GM21390 (cell line): ENCODE results near the gene AOC1.
A peak's percentile ranks its signal among the peaks of the same experiment; 100 is the strongest.
"Not testable (repeated sequence)": the region's sequence is repeated elsewhere in the genome, so short reads cannot be mapped to it uniquely, and the experiment has no call there.

ENCODE experiments used
- ATAC-seq: cut with Tn5 transposase; IDR thresholded peaks from one replicate; pipeline ENCODE4 v1.9.1; 2021; ENCODE audit not compliant: unreplicated experiment

The AOC1 gene

GRCh38 chr7:150896562-150897209, 44.4 kb downstream of the AOC1 start:
- no peak for ATAC-seq

DNA sequence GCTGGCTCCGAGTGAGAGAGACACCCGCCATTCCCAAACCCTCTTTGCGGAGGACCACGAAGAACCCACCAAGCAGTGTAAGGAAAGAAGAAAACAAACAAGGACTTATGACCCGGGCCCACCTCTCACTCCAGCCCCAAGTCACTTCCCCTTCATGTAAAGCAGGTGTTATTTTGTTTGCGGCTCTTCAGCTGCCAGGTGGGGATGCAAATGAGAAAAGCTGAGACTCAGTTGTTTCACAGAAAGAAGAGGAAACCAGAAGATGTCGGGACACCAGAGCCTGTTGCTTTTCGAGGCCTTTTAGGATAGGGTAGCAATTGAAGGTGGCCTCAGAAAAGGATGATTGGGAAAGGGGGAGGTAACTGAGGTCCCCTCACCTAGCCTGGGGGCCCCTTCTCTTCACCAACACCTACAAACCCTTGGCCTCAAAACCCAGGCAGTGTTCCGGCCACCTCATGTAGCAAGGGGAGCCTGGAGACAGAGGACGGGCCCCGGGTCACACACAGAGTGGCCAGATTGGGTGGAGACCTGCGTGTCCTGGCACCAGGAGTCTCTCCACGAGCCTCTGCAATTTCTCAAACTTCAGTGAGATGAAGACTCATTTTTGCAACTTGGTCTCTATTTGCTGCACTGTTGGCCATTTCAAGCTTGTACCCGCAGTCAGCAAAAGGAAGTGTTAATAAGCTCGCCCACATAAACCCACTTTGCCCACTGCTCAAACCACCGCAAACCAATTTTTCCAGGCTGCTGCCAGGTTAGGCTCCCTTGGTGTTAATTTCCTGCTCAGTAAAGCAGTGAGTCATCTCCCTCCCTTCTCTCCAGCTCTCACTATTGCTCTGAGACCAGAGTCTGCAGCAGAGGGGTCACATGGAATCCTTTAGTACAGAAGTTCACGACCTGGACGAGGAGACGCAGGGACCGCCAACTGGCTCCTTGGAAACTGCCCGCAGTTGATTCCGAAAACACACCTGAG, 45.5 kb downstream of the AOC1 start:
- ATAC-seq: peak; percentile 82

GRCh38 chr7:150898475-150899011, 46.2 kb downstream of the AOC1 start:
- no peak for ATAC-seq

DNA sequence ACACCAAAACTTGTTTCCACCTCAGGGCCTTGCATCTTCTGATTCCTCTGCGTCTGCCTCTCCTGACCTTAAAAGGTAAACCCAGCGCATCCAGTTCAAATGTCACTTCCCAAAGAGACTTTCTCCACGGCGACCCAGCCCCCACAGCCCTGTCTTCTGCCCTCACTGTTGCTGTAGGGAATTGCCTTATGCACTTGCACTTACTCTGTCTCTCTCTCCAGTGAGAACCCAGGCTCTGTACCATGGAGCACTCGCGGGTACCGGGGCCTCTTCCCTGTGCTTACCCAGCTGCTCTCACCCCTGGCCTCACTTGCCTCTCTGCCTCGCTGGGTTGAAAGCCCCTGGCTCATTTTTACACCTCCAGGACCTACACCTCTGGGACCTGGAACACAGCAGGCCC, 48.4 kb downstream of the AOC1 start:
- no peak for ATAC-seq

DNA sequence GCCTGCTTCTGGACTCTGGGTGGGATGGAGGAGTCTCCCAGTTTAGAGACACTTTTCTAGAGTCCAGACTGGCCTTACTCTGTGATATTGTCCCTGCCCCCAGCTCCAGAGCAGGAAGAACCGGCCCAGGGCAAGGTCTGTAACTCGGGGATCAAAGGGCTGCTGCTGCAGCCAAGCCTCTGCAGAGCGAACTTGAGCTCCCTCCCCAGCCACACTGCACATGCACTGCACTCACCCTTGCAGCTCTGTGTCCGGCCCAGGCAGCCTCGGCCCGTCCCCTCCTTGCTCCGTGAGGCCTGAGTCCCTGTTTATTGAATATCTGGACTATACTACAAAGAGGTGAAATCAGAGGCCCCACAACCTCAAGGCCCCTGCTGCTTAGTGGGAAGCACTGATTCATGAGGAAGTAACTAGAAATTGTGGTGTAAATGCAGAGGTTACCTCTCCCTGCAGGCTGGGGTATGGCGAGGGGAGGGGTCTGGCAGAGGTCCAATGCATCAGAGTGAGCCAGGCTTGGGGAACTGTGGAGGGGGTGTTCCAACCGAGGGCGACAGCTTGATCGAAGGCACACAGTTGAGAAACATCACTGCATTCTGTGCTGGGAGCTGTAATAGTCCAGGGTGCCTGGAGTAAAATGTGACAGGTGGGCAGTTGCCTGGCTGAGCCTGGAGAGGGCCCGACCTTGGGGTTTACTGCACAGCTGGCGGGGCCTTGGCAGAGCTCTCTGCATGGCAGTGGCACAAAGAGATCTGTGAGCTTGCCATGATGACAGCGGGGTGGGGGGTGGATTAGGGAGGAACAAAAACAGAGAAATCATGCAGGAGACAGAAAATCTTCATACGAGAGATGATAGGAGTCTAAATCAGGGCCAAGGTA, 49.1 kb downstream of the AOC1 start:
- ATAC-seq: no peak

DNA sequence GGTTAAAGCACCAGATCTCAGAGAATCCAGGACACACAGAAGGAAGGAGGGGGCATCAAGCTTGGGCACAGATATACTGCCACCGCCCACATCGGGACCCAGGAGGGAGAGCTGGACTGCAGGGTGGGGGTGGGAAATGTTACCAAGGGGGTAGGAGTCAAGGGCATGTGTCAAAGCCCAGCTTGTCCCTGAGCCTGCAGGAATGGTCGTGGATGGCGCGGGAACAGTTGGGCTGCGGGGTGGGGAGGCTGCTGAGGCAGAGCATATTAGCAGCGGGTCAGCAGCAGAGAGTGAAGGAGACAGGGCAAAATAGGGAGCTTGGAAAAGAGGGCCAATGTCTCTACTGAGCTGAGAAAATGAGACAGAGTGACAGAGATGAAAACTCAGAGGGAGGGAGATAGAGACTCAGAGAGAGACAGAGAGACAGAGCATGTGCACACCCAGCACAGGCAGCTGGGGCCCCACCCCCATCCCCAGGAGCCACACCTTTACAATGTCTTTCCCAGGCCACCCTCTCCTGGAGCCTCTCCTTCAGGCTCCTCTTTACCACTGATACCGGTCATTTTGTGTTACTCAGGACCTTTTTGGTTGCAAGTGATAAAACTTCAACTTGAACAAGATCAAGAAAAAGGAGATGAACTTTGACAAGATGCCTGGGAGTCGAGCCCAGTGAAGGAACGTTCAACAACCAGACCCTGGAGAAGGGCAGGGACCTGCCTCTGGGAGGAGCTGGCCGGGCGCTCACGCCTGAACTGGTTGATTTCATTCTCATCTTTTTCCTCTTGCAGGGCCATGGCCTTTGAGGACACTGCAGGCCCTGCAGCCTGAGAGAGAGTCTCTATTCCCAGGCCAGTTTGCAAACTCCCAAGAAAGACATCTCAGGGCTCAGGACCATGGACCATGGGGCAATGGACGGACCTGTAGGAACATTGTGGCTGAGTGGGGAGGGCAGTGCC, 50.0 kb downstream of the AOC1 start:
- no peak for ATAC-seq

DNA sequence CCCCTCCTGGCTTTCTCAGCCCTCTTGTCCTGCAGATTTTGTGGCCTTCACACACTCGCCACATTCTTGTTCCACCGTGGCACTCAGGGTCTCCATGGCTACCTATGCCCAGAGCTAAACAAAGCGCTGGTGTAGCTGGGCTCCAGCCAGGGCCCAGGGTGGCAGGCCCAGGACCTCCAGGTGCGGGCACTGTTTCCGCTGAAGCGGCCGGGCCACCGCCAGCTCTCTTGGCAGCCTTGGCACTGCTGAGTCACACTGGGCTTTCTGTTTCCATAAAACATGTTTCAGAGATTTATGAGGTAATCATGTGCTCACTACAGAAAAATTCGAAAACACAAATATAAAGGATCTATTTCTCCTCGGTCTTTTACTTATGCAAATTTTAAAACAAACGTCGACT, 51.3 kb downstream of the AOC1 start:
- no peak for ATAC-seq

DNA sequence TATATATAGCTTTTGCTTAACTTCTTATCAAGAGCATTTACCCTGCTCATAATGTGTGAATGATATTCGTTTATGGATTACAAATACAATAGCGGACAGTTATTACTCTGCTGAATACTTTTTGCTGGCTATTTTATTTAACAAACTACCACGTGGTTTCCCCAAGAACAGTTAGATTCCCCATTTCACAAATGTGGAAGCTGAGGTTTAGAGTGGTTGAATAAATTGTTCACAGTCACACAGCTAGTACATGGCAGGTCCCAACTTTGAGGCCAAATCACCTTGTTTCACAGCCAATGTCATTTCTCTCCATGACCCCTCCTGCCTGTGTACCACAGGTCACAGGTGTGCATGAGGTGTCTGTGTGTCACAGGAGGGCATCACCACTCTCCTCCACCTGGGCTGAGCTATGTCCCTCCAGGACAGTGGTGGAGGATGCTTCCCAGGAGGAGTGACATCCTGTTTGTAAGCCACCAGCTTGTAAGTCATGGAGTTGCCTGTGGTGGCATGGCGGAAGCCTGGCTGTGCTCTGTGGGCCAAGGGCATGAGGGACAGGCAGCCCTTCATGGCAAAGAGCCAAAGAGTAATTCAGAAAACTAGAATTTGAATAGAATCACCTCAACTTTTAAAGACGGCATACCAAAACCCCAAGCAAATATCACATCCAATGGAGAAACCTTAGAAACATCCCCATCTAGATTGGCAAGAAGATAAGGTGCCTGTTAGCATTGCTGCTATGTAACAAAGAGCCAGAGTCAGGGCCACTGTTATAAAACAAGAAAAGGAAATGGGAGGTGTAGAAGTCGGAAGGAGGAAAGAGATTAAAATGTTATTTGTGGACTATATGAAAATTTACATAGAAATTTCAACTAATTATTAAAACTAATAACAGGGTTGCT, 51.9 kb downstream of the AOC1 start:
- no peak for ATAC-seq

GRCh38 chr7:150908173-150908572, 55.9 kb downstream of the AOC1 start:
- no peak for ATAC-seq

- ATAC-seq: no peak
Measured at GRCh38 chr7:150909200-150909995, 57.1 kb downstream of the AOC1 start.

- not testable (repeated sequence) for ATAC-seq
Measured at GRCh38 chr7:150910305-150910995, 58.1 kb downstream of the AOC1 start.

GRCh38 chr7:150910996-150911422, 58.7 kb downstream of the AOC1 start:
- no peak for ATAC-seq
